DOHH2 (cell line): ENCODE data around the gene STK16.

ENCODE experiments used
- H3F3A ChIP-seq: fragments of 200-600 bp; sonication (generic), shearing (Covaris generic); 2 replicates; pipeline ENCODE4 v1.6.0; 2016; ENCODE audit warnings: antibody characterized with exemption, mild to moderate bottlenecking; ENCODE audit not compliant: control insufficient read depth, insufficient read depth
- H3K27ac ChIP-seq: fragments of 200-600 bp; sonication (generic); 2 replicates; pipeline ENCODE4 v1.5.1; 2014; ENCODE audit warnings: low read depth, mild to moderate bottlenecking, low read length, moderate library complexity
- H3K27me3 ChIP-seq: fragments of 200-600 bp; sonication (generic); 2 replicates; pipeline ENCODE4 v1.6.1; 2014; ENCODE audit warnings: mild to moderate bottlenecking, low read length, mixed read lengths; ENCODE audit not compliant: control insufficient read depth
- H3K36me3 ChIP-seq: fragments of 200-600 bp; sonication (generic); 2 replicates; pipeline ENCODE4 v1.6.1; 2014; ENCODE audit warnings: mild to moderate bottlenecking, low read length, moderate library complexity, mixed read lengths; ENCODE audit not compliant: control insufficient read depth
- H3K4me1 ChIP-seq: fragments of 200-600 bp; sonication (generic); 2 replicates; pipeline ENCODE4 v1.6.1; 2014; ENCODE audit warnings: mild to moderate bottlenecking, low read length, mixed read lengths; ENCODE audit not compliant: control insufficient read depth
- H3K4me2 ChIP-seq: fragments of 200-600 bp; sonication (generic); 2 replicates; pipeline ENCODE4 v1.6.0; 2014; ENCODE audit warnings: mild to moderate bottlenecking, low read length, moderate library complexity
- H3K4me3 ChIP-seq: fragments of 200-600 bp; sonication (generic); 2 replicates; pipeline ENCODE4 v1.5.1; 2014; ENCODE audit warnings: mild to moderate bottlenecking, low read length, mixed read lengths
- H3K79me2 ChIP-seq: fragments of 200-600 bp; sonication (generic); 2 replicates; pipeline ENCODE4 v1.6.1; 2014; ENCODE audit warnings: mild to moderate bottlenecking, low read length, mixed read lengths; ENCODE audit not compliant: control insufficient read depth
- H3K9me2 ChIP-seq: fragments of 200-600 bp; sonication (generic); replicated peaks from 2 replicates; pipeline ENCODE4 v1.6.1; 2014; ENCODE audit warnings: mild to moderate bottlenecking, low read length, mixed read lengths; ENCODE audit not compliant: control insufficient read depth
- H3K9me3 ChIP-seq: fragments of 200-600 bp; sonication (generic); 2 replicates; pipeline ENCODE4 v1.6.1; 2014; ENCODE audit warnings: antibody characterized with exemption, low read length, mixed read lengths; ENCODE audit not compliant: control insufficient read depth, insufficient read depth
- H4K20me1 ChIP-seq: fragments of 200-600 bp; sonication (generic); 2 replicates; pipeline ENCODE4 v1.6.0; 2014; ENCODE audit warnings: low read depth, mild to moderate bottlenecking, antibody characterized with exemption, low read length, moderate library complexity; ENCODE audit not compliant: control insufficient read depth, insufficient read depth
- CTCF ChIP-seq: fragments of 200-600 bp; sonication (generic); IDR thresholded peaks from one replicate; pipeline ENCODE4 v1.5.1; 2014; ENCODE audit warnings: antibody characterized with exemption, mild to moderate bottlenecking, low read depth, low read length; ENCODE audit not compliant: poor library complexity, severe bottlenecking
- EZH2phosphoT487 ChIP-seq: fragments of 200-600 bp; sonication (generic); IDR thresholded peaks from 2 replicates; pipeline ENCODE4 v1.6.1; 2017; ENCODE audit warnings: borderline replicate concordance, mild to moderate bottlenecking, antibody characterized with exemption, low read length, moderate library complexity, mixed read lengths

STK16 gene

DNA sequence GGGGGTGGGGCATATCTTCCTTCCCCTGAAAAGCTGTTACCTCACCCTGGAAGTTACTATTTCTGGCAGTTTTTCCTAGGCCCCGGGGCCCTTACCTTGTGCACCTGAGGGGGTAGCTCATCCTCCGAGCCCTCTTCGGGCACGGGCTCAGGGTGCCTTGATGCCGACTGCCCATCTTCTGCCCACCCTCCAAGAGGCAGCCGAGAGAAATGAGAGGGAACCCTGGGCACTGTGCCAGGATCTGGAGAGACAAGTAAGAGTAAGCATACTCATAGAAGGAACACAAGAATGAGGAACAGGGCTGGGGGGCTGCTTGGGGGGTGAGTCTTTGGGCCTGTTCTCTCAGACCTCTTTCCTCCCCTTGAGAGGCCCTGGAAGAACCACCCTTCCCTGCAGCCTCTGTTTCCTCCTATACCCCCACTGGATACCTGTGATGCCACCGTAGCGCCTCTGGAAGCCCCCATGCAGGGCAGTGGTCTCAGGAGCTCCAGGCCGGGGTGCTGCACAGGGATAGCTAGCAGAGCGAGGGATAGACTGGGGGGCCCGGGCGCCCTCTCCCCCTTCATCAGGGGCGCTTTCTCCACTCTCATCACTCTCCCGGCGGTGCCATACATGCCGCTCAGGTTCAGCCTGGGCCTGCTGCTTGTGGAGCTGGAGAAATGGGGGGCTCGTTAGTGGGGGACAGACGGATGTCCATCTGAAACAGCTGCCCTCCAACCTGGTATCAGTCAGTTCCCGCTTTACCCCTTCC, 24.5 kb upstream of the STK16 start:
- Histone ChIP-seq H3K9me3 (no peaks in the 10 kb centered on the region), H3K36me3 (peaks cover 72% of the 10 kb centered on the region), H3K9me2 (no peaks in the 10 kb centered on the region), H3F3A (no peaks in the 10 kb centered on the region), H3K27ac (no peak overlapping the region), H3K79me2 (peaks cover 18% of the 10 kb centered on the region), H3K4me2 (no peak overlapping the region), H3K27me3 (no peaks in the 10 kb centered on the region), H4K20me1 (no peaks in the 10 kb centered on the region), H3K4me1 (peaks cover 21% of the 10 kb centered on the region), H3K4me3 (no peak overlapping the region)
- TF ChIP-seq EZH2phosphoT487: no peak

GRCh38 chr2:219221957-219222518, 23.2 kb upstream of the STK16 start:
- H3K4me2 ChIP-seq: no peak overlapping the region
- H3K36me3 ChIP-seq: peaks cover 68% of the 10 kb centered on the region
- no peak overlapping the region for H3K4me3 ChIP-seq
- H3K27me3 ChIP-seq: no peaks in the 10 kb centered on the region
- H3K4me1 ChIP-seq: peaks cover 21% of the 10 kb centered on the region
- H3K27ac ChIP-seq: no peak overlapping the region
- no peaks in the 10 kb centered on the region for H3K9me2 ChIP-seq
- peaks cover 12% of the 10 kb centered on the region for H3K79me2 ChIP-seq
- no peaks in the 10 kb centered on the region for H3F3A ChIP-seq
- H4K20me1 ChIP-seq: no peaks in the 10 kb centered on the region
- no peaks in the 10 kb centered on the region for H3K9me3 ChIP-seq
- TF ChIP-seq CTCF (no peak), EZH2phosphoT487 (no peak)

- no peak overlapping the region for H3K27ac ChIP-seq
- H3K36me3 ChIP-seq: peaks cover 78% of the 10 kb centered on the region
- no peak for TF ChIP-seq CTCF
- H3F3A ChIP-seq: no peaks in the 10 kb centered on the region
- no peaks in the 10 kb centered on the region for H3K9me2 ChIP-seq
- peaks cover 21% of the 10 kb centered on the region for H3K79me2 ChIP-seq
- no peak overlapping the region for H3K4me2 ChIP-seq
- H3K4me3 ChIP-seq: no peak overlapping the region
- H3K9me3 ChIP-seq: no peaks in the 10 kb centered on the region
- no peaks in the 10 kb centered on the region for H4K20me1 ChIP-seq
- peaks cover 16% of the 10 kb centered on the region for H3K4me1 ChIP-seq
- no peaks in the 10 kb centered on the region for H3K27me3 ChIP-seq
These were observed 21.3 kb upstream of the STK16 start for GRCh38 chr2:219223831-219224610.

DNA sequence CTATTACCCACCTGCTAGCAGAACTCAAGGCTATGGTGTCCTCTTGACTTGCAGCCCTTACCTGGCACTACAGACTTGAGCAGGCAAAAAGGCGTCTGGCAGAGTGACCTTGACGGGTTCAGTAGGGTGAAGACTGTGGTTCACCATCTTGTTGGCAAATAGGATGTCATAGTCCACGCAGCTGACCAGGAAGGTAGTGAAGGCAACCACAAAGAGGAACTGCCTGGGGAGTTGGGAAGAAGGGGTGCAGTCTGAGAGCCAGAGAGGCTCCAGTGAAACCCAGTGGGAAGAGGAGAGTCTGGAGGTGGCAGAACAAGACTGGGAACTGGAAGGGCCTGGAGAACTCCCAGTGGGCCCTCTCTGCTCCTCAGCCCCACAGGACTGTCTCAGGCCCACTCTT, 19.9 kb upstream of the STK16 start:
- Histone ChIP-seq H3K4me1 (peaks cover 12% of the 10 kb centered on the region), H4K20me1 (no peaks in the 10 kb centered on the region), H3K4me3 (no peak overlapping the region), H3F3A (no peaks in the 10 kb centered on the region), H3K27me3 (no peaks in the 10 kb centered on the region), H3K4me2 (no peak overlapping the region), H3K9me2 (no peaks in the 10 kb centered on the region), H3K27ac (no peak overlapping the region), H3K79me2 (peaks cover 29% of the 10 kb centered on the region), H3K9me3 (no peaks in the 10 kb centered on the region), H3K36me3 (peaks cover 68% of the 10 kb centered on the region)
- TF ChIP-seq CTCF (no peak), EZH2phosphoT487 (no peak)
